GM23338 (cell line): ENCODE measurements around the gene TAF1D. TPM values are rescaled to one million over a fixed set of nuclear protein-coding genes. Genes with fewer than 3 reads are reported as not detected.

ENCODE experiments used
- ATAC-seq: fragments of 200-7000 bp; cut with Tn5 transposase; 3 replicates; pipeline ENCODE4 v1.9.1; 2020
- DNase-seq: peaks from one replicate; pipeline ENCODE4 v3.0.0-alpha.2; 2015; ENCODE audit warnings: low spot score
- H2AFZ ChIP-seq: fragments of 200-600 bp; sonication (generic); 2 replicates; pipeline ENCODE4 v1.8.0; 2016; ENCODE audit warnings: antibody characterized with exemption, mild to moderate bottlenecking, moderate library complexity
- H3F3A ChIP-seq: fragments of 200-600 bp; sonication (generic); replicated peaks from 2 replicates; pipeline ENCODE4 v1.8.0; 2017; ENCODE audit warnings: antibody characterized with exemption, mixed run types, low read depth
- H3K27ac ChIP-seq: fragments of 200-600 bp; sonication (generic); 2 replicates; pipeline ENCODE4 v1.6.1; 2016; ENCODE audit warnings: low read depth
- H3K27me3 ChIP-seq: fragments of 200-600 bp; sonication (generic); 2 replicates; pipeline ENCODE4 v1.8.0; 2016; ENCODE audit warnings: mild to moderate bottlenecking, mixed run types, moderate library complexity; ENCODE audit not compliant: insufficient read depth
- H3K36me3 ChIP-seq: fragments of 200-600 bp; sonication (generic); 2 replicates; pipeline ENCODE4 v1.8.0; 2016; ENCODE audit warnings: mild to moderate bottlenecking; ENCODE audit not compliant: insufficient read depth
- H3K4me1 ChIP-seq: fragments of 200-600 bp; sonication (generic); 2 replicates; pipeline ENCODE4 v1.8.0; 2016; ENCODE audit warnings: mild to moderate bottlenecking, moderate library complexity; ENCODE audit not compliant: insufficient read depth
- H3K4me2 ChIP-seq: fragments of 200-600 bp; sonication (generic); 2 replicates; pipeline ENCODE4 v1.7.1; 2017; ENCODE audit warnings: mixed run types
- H3K4me3 ChIP-seq: fragments of 200-600 bp; sonication (generic); 2 replicates; pipeline ENCODE4 v1.6.1; 2016; ENCODE audit warnings: mixed run types
- H3K79me2 ChIP-seq: fragments of 200-600 bp; sonication (generic); replicated peaks from 2 replicates; pipeline ENCODE4 v1.8.0; 2017; ENCODE audit warnings: mild to moderate bottlenecking; ENCODE audit not compliant: insufficient read depth
- H3K9me2 ChIP-seq: fragments of 200-600 bp; sonication (generic); 2 replicates; pipeline ENCODE4 v1.8.0; 2017; ENCODE audit not compliant: insufficient read depth
- H4K20me1 ChIP-seq: fragments of 200-600 bp; sonication (generic); replicated peaks from 2 replicates; pipeline ENCODE4 v1.8.0; 2017; ENCODE audit warnings: mild to moderate bottlenecking; ENCODE audit not compliant: insufficient read depth
- H3K27ac Mint-ChIP-seq: 2 replicates; pipeline ENCODE4 v1.8.0; 2020; ENCODE audit warnings: inconsistent platforms, mild to moderate bottlenecking, moderate library complexity, mixed read lengths
- H3K27me3 Mint-ChIP-seq: 3 replicates; pipeline ENCODE4 v1.8.0; 2022; ENCODE audit warnings: low read depth, mild to moderate bottlenecking, moderate library complexity, mixed read lengths, inconsistent platforms; ENCODE audit not compliant: insufficient read depth, poor library complexity
- H3K36me3 Mint-ChIP-seq: 3 replicates; pipeline ENCODE4 v1.8.0; 2021; ENCODE audit warnings: low read depth, mild to moderate bottlenecking, inconsistent platforms, moderate library complexity, mixed read lengths
- H3K4me1 Mint-ChIP-seq: 3 replicates; pipeline ENCODE4 v1.8.0; 2020; ENCODE audit warnings: mild to moderate bottlenecking, inconsistent platforms, mixed read lengths
- H3K4me3 Mint-ChIP-seq: 3 replicates; pipeline ENCODE4 v1.8.0; 2021; ENCODE audit warnings: moderate library complexity, mild to moderate bottlenecking, inconsistent platforms, mixed read lengths
- H3K9me3 Mint-ChIP-seq: 3 replicates; pipeline ENCODE4 v1.8.0; 2020; ENCODE audit warnings: moderate library complexity, mild to moderate bottlenecking, inconsistent platforms, mixed read lengths
- CREB1 ChIP-seq: fragments of 250-450 bp; sonication (Bioruptor Pico); IDR thresholded peaks from 2 replicates; pipeline ENCODE4 v1.5.0; 2020; ENCODE audit warnings: low read depth, mild to moderate bottlenecking, moderate library complexity
- EZH2 ChIP-seq: fragments of 200-600 bp; sonication (generic); IDR thresholded peaks from one replicate; pipeline ENCODE4 v1.8.0; 2017; ENCODE audit warnings: antibody characterized with exemption, mild to moderate bottlenecking, low read depth; ENCODE audit not compliant: unreplicated experiment
- EZH2phosphoT487 ChIP-seq: fragments of 200-600 bp; sonication (generic); IDR thresholded peaks from one replicate; pipeline ENCODE4 v1.8.1; 2018; ENCODE audit warnings: antibody characterized with exemption; ENCODE audit not compliant: unreplicated experiment
- JUNB ChIP-seq: IDR thresholded peaks from one replicate; pipeline ENCODE4 v1.6.1; 2016; ENCODE audit warnings: antibody characterized with exemption; ENCODE audit not compliant: unreplicated experiment
- NANOG ChIP-seq: IDR thresholded peaks from 2 replicates; pipeline ENCODE4 v1.6.1; 2016; ENCODE audit warnings: antibody characterized with exemption, borderline replicate concordance
- POLR2AphosphoS5 ChIP-seq: IDR thresholded peaks from 2 replicates; pipeline ENCODE4 v1.6.1; 2016; ENCODE audit warnings: antibody characterized with exemption, low read depth
- STAT1 ChIP-seq: IDR thresholded peaks from one replicate; pipeline ENCODE4 v1.6.1; 2016; ENCODE audit warnings: antibody characterized with exemption; ENCODE audit not compliant: unreplicated experiment
- ZNF114 ChIP-seq: fragments of 250-450 bp; sonication (Bioruptor Pico); IDR thresholded peaks from 2 replicates; pipeline ENCODE4 v1.5.0; 2020; ENCODE audit warnings: mild to moderate bottlenecking, moderate library complexity
- ZNF331 ChIP-seq: fragments of 250-450 bp; sonication (Bioruptor Pico); IDR thresholded peaks from 2 replicates; pipeline ENCODE4 v1.5.0; 2020; ENCODE audit warnings: low read depth, mild to moderate bottlenecking, moderate library complexity
- polyA plus RNA-seq: library from polyadenylated mRNA; unstranded; fragments of >200 nt; fragmentation: Nextera tagmentation; extraction: Ambion mirVana; gene quantifications from 2 replicates; pipeline ENCODE4 v1.2.1, GENCODE V29; 2016
- total RNA-seq: library from RNA; depleted of rRNA; stranded (reverse); fragments of >200 nt; shearing (Covaris generic); gene quantifications from 2 replicates; pipeline ENCODE4 v1.2.3, GENCODE V29; 2014
- TF ChIP-seq, protein P1 (sequence below): fragments of 250-450 bp; sonication (Bioruptor Pico); IDR thresholded peaks from 2 replicates; pipeline ENCODE4 v1.5.0; 2020; ENCODE audit warnings: mild to moderate bottlenecking, moderate library complexity
- TF ChIP-seq, protein P2 (sequence below): IDR thresholded peaks from 2 replicates; pipeline ENCODE4 v1.6.1; 2016; ENCODE audit warnings: antibody characterized with exemption
- TF ChIP-seq, protein P3 (sequence below): IDR thresholded peaks from one replicate; pipeline ENCODE4 v1.6.1; 2018; ENCODE audit warnings: antibody characterized with exemption; ENCODE audit not compliant: unreplicated experiment
- TF ChIP-seq, protein P4 (sequence below), 2 experiments: fragments of 200-600 bp in 1 of 2; sonication (generic) in 1 of 2; conservative IDR thresholded peaks; 2 replicates each; pipeline versions ENCODE4 v1.5.1 to v1.6.1; 2016 to 2017; ENCODE audit warnings: antibody characterized with exemption in 2 of 2, low read depth in 2 of 2, mild to moderate bottlenecking in 2 of 2, moderate library complexity in 1 of 2

Gene TAF1D
- total and polyA plus RNA-seq, 2 experiments from 2014 or later: 240 to 246 TPM

DNA sequence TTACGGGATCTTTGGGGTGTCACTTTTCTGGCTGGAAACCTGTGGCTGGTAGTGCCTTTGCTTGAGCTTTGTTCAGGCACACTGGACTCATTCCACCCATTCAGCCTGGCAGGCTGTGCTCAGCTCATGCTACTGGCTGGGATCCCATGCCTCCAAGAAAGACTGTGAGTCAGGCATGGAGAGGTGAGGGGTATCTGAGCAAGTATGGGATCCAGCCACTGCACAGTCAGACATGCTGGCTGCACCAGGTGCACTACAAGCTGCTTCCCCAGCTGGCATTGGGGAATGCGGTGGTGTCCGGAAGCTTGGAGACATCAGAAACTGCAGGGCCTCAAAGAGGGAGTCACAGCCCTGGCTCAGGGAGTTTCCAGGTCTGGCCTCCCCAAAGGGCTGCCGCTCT, 30.8 kb upstream of the TAF1D start:
- H3K27me3 Mint-ChIP-seq: peaks cover 5% of the 10 kb centered on the region
- TF ChIP-seq ZNF114 (CRISPR knock-in tag) (no peak), EZH2phosphoT487 (no peak), POLR2AphosphoS5 (no peak), EZH2 (no peak), NANOG (no peak), CREB1 (CRISPR knock-in tag) (no peak), JUNB (no peak), STAT1 (no peak), ZNF331 (CRISPR knock-in tag) (no peak)
- TF ChIP-seq, protein P1, sequence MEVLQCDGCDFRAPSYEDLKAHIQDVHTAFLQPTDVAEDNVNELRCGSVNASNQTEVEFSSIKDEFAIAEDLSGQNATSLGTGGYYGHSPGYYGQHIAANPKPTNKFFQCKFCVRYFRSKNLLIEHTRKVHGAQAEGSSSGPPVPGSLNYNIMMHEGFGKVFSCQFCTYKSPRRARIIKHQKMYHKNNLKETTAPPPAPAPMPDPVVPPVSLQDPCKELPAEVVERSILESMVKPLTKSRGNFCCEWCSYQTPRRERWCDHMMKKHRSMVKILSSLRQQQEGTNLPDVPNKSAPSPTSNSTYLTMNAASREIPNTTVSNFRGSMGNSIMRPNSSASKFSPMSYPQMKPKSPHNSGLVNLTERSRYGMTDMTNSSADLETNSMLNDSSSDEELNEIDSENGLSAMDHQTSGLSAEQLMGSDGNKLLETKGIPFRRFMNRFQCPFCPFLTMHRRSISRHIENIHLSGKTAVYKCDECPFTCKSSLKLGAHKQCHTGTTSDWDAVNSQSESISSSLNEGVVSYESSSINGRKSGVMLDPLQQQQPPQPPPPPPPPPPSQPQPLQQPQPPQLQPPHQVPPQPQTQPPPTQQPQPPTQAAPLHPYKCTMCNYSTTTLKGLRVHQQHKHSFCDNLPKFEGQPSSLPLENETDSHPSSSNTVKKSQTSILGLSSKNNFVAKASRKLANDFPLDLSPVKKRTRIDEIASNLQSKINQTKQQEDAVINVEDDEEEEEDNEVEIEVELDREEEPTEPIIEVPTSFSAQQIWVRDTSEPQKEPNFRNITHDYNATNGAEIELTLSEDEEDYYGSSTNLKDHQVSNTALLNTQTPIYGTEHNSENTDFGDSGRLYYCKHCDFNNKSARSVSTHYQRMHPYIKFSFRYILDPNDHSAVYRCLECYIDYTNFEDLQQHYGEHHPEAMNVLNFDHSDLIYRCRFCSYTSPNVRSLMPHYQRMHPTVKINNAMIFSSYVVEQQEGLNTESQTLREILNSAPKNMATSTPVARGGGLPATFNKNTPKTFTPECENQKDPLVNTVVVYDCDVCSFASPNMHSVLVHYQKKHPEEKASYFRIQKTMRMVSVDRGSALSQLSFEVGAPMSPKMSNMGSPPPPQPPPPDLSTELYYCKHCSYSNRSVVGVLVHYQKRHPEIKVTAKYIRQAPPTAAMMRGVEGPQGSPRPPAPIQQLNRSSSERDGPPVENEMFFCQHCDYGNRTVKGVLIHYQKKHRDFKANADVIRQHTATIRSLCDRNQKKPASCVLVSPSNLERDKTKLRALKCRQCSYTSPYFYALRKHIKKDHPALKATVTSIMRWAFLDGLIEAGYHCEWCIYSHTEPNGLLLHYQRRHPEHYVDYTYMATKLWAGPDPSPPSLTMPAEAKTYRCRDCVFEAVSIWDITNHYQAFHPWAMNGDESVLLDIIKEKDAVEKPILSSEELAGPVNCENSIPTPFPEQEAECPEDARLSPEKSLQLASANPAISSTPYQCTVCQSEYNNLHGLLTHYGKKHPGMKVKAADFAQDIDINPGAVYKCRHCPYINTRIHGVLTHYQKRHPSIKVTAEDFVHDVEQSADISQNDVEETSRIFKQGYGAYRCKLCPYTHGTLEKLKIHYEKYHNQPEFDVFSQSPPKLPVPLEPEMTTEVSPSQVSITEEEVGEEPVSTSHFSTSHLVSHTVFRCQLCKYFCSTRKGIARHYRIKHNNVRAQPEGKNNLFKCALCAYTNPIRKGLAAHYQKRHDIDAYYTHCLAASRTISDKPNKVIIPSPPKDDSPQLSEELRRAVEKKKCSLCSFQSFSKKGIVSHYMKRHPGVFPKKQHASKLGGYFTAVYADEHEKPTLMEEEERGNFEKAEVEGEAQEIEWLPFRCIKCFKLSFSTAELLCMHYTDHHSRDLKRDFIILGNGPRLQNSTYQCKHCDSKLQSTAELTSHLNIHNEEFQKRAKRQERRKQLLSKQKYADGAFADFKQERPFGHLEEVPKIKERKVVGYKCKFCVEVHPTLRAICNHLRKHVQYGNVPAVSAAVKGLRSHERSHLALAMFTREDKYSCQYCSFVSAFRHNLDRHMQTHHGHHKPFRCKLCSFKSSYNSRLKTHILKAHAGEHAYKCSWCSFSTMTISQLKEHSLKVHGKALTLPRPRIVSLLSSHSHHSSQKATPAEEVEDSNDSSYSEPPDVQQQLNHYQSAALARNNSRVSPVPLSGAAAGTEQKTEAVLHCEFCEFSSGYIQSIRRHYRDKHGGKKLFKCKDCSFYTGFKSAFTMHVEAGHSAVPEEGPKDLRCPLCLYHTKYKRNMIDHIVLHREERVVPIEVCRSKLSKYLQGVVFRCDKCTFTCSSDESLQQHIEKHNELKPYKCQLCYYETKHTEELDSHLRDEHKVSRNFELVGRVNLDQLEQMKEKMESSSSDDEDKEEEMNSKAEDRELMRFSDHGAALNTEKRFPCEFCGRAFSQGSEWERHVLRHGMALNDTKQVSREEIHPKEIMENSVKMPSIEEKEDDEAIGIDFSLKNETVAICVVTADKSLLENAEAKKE (CRISPR knock-in tag): no peak
- TF ChIP-seq, protein P2, sequence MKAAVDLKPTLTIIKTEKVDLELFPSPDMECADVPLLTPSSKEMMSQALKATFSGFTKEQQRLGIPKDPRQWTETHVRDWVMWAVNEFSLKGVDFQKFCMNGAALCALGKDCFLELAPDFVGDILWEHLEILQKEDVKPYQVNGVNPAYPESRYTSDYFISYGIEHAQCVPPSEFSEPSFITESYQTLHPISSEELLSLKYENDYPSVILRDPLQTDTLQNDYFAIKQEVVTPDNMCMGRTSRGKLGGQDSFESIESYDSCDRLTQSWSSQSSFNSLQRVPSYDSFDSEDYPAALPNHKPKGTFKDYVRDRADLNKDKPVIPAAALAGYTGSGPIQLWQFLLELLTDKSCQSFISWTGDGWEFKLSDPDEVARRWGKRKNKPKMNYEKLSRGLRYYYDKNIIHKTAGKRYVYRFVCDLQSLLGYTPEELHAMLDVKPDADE: no peak
- TF ChIP-seq, protein P3, sequence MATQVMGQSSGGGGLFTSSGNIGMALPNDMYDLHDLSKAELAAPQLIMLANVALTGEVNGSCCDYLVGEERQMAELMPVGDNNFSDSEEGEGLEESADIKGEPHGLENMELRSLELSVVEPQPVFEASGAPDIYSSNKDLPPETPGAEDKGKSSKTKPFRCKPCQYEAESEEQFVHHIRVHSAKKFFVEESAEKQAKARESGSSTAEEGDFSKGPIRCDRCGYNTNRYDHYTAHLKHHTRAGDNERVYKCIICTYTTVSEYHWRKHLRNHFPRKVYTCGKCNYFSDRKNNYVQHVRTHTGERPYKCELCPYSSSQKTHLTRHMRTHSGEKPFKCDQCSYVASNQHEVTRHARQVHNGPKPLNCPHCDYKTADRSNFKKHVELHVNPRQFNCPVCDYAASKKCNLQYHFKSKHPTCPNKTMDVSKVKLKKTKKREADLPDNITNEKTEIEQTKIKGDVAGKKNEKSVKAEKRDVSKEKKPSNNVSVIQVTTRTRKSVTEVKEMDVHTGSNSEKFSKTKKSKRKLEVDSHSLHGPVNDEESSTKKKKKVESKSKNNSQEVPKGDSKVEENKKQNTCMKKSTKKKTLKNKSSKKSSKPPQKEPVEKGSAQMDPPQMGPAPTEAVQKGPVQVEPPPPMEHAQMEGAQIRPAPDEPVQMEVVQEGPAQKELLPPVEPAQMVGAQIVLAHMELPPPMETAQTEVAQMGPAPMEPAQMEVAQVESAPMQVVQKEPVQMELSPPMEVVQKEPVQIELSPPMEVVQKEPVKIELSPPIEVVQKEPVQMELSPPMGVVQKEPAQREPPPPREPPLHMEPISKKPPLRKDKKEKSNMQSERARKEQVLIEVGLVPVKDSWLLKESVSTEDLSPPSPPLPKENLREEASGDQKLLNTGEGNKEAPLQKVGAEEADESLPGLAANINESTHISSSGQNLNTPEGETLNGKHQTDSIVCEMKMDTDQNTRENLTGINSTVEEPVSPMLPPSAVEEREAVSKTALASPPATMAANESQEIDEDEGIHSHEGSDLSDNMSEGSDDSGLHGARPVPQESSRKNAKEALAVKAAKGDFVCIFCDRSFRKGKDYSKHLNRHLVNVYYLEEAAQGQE: no peak
- TF ChIP-seq, protein P4, sequence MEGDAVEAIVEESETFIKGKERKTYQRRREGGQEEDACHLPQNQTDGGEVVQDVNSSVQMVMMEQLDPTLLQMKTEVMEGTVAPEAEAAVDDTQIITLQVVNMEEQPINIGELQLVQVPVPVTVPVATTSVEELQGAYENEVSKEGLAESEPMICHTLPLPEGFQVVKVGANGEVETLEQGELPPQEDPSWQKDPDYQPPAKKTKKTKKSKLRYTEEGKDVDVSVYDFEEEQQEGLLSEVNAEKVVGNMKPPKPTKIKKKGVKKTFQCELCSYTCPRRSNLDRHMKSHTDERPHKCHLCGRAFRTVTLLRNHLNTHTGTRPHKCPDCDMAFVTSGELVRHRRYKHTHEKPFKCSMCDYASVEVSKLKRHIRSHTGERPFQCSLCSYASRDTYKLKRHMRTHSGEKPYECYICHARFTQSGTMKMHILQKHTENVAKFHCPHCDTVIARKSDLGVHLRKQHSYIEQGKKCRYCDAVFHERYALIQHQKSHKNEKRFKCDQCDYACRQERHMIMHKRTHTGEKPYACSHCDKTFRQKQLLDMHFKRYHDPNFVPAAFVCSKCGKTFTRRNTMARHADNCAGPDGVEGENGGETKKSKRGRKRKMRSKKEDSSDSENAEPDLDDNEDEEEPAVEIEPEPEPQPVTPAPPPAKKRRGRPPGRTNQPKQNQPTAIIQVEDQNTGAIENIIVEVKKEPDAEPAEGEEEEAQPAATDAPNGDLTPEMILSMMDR (conservative IDR thresholded peaks at IDR 0.05; ENCODE audit: low read depth in 2 of 2): no peak
- Histone ChIP-seq H3K4me3 (no peak overlapping the region), H3K36me3 (no peaks in the 10 kb centered on the region), H2AFZ (no peak overlapping the region), H3K4me1 (no peaks in the 10 kb centered on the region; the same call in 1 of the 2 replicates), H3K27me3 (no peaks in the 10 kb centered on the region), H3F3A (no peaks in the 10 kb centered on the region), H3K9me2 (0 out of 2 replicates have a peak, but pooled peaks cover 6% of the 10 kb centered on the region), H3K79me2 (no peaks in the 10 kb centered on the region), H3K4me2 (no peak overlapping the region), H3K27ac (no peak overlapping the region), H4K20me1 (no peaks in the 10 kb centered on the region)
- DNase-seq: no peak
- H3K9me3 Mint-ChIP-seq: peaks cover 31% of the 10 kb centered on the region
- no peak overlapping the region for H3K4me3 Mint-ChIP-seq
- H3K4me1 Mint-ChIP-seq: no peaks in the 10 kb centered on the region
- peaks cover 19% of the 10 kb centered on the region for H3K36me3 Mint-ChIP-seq
- no peak overlapping the region for H3K27ac Mint-ChIP-seq
- no peak for ATAC-seq
